HCEC 1CT (cell line): ENCODE data around the gene OR2D3.
A peak's percentile ranks its signal among the peaks of the same experiment; 100 is the strongest.
"Not testable (repeated sequence)": the region's sequence is repeated elsewhere in the genome, so short reads cannot be mapped to it uniquely, and the experiment has no call there.

Experiments used
- DNase-seq: peaks from one replicate; pipeline ENCODE4 v3.0.0-alpha.2; 2017

The OR2D3 gene

DNA sequence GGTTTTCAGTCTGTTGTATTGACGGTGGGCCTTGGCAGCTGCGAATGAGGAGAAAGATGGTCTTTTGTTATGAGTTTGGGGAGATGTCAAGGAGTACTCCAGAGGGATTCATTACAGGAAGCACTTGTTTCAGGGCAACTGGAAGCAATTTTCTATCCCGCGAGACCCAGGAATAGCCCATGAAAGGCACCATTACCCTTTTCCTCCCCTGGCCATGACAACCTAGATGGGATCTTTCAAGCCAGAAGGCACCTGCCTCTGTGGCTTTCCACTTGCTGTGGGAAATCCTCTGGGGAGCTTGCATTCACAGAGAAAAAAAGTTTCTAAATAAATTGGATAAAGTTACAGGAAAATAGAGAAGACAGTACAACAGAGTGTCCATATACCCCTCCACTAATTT, 8.1 kb downstream of the OR2D3 start:
- no peak for DNase-seq

DNA sequence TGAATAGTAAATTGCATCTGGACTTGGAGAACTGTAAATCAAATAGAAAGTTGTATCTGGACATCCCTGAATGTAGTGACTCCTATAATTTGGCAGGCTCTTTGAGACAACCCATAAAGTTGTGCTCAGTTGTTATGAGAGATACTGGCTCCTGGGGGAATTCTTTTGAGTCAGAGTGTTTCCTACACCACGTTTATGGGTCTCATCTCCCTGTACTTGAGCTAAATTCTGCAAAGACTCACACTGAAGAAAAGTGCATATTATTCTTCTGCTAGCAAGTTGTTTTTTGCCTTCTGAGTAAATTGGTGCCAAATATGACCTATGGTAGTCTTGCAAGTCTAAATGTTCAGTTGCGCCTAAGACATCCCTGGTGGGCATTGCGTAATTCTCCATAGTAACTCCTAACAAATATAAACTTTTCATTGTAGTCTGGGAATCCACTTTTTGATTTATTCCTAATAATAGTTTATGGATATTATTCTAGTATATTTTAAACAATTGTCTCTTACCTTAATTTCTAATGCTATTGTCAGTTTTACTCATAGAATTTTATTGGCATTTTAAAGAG, 10.4 kb downstream of the OR2D3 start:
- DNase-seq, result no peak

DNA sequence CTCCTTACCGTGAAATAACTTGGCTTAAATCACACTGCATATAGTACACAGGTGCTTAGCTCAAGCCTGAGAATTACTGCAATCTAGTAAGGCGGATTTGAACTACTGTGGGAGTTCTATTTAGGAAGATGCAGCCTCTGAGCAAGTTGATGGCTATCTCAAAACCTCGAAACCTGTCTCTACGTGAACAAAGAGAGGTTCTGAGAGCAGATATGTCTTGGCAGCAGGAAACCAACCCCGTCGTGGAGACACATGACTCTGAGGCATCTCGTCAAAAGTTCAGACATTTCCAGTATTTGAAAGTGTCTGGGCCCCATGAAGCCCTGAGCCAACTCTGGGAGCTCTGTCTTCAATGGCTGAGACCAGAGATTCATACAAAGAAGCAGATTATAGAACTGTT, 11.3 kb downstream of the OR2D3 start:
- DNase-seq, result no peak

DNA sequence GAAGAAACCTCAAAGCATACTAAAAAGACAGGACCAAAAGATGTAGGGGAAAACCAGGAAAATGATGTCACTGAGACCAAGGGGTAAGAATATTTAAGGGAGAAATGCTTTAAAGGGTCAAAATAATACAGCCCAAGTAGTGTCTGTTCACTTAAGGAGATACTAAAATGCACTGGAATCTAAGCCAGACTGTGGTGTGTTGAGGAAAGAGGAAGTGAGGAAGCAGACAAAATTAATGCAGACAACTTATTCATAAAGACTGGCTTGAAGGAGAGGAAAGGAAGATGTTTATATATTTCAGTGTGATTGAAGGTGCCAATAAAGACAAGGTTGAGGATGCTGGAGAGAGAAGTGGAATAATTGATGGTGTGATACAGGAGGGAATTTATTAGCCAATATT, 21.2 kb downstream of the OR2D3 start:
- no peak for DNase-seq

DNA sequence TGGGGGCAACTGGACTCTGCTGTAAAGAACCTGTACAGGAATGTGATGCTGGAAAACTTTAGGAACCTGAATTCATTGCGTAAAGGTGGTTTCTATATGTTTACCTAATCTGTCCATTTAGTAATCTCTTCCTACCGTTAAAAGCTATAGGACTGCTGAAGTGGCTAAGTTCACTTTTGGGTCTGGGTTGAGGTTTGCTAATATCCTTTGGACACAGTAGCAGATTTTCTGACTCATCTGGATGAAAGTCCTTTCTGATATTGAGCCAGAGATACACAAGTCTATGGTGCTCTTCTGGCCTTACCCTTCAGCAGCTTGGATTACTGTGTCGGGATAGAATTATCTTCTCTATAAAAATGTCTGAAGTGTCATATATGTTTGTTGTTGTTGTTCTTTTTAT, 22.3 kb downstream of the OR2D3 start:
- DNase-seq, result no peak

DNA sequence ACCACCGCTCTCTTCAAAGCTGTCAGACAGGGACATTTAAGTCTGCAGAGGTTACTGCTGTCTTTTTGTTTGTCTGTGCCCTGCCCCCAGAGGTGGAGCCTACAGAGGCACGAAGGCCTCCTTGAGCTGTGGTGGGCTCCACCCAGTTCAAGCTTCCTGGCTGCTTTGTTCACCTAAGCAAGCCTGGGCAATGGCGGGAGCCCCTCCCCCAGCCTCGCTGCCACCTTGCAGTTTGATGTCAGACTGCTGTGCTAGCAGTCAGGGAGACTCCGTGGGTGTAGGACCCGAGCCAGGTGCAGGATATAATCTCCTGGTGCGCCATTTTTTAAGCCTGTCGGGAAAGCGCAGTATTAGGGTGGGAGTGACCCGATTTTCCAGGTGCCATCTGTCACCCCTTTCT, 33.4 kb downstream of the OR2D3 start:
- not testable (repeated sequence) for DNase-seq

DNA sequence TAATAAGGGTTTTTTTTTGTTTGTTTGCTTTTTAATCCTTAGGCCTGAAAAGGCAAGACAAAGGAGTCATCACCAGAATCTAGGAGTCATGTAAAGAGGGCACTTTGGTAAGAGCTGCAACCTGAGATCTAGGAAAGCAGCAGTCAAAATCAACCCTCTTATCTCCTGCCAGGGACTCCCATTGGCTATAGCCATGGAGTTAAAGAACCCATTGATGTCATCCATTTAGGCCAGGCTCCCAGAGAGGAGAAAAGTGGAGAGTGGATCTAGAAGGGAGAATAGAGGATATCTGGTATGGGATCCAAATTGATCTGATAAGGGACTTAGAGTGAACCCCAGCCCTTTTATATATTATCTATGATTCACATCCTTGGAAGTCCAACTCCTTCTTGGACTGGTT, 41.3 kb downstream of the OR2D3 start:
- no peak for DNase-seq

DNA sequence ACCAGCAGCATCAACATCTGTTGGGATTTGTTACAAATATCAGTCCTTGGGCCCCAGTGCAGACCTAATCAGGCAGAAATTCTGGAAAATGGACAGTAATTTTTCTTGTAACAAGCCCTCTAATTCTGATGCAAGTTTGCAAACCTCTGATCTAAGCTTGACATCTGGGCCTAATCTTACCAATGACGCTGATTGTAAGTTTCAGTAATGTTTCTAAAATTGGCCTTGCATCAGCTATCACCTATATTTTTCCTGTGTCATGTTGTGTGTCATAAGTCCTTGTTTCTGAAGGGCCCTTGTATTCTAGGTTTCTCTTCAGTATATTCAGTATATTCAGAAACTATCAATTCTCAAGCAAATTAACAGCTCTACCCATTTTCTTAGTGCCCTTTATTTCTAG, 41.9 kb downstream of the OR2D3 start:
- no peak for DNase-seq

DNA sequence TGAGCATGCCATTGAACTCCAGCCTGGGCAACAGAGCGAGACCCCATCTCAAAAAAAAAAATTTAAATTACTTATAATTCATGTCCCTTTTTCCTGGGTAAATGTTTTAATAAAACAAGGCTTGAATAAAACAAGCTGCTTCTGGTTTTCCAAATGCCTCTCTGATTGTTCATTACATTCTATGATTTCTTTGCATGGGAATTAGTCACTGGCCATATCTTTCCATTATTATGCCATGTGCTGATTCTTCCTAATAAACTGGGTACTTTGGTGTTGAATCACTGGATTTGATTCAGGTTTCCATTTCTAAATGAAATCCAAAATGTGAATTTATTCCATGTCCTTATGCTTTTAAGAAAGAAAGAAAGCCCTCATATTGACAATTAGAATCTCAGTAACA, 48.0 kb downstream of the OR2D3 start:
- DNase-seq, result peak; percentile 80

DNA sequence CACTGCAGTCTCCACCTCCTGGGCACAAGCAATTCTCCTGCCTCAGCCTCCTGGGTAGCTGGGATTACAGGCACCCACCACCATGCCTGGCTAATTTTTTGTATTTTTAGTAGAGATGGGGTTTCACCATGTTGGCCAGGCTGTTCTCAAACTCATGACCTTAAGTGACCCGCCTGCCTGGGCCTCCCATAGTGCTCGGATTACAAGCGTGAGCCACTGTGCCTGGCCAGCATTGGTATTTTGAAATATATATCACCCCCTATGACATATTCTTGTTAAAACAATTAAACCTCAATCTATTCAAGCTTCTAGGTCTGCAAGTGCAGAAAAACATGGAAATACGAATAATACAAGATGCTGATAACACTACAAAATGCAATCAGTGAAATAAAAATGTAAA, 49.1 kb downstream of the OR2D3 start:
- DNase-seq, result peak; percentile 48
